GM19397 (cell line): ENCODE measurements around the gene CCNE1.
"Not testable (repeated sequence)": the region's sequence is repeated elsewhere in the genome, so short reads cannot be mapped to it uniquely, and the experiment has no call there.

ENCODE experiments used
- ATAC-seq: cut with Tn5 transposase; IDR thresholded peaks from one replicate; pipeline ENCODE4 v1.9.1; 2021; ENCODE audit warnings: mild to moderate bottlenecking, moderate library complexity; ENCODE audit not compliant: unreplicated experiment

CCNE1 gene

DNA sequence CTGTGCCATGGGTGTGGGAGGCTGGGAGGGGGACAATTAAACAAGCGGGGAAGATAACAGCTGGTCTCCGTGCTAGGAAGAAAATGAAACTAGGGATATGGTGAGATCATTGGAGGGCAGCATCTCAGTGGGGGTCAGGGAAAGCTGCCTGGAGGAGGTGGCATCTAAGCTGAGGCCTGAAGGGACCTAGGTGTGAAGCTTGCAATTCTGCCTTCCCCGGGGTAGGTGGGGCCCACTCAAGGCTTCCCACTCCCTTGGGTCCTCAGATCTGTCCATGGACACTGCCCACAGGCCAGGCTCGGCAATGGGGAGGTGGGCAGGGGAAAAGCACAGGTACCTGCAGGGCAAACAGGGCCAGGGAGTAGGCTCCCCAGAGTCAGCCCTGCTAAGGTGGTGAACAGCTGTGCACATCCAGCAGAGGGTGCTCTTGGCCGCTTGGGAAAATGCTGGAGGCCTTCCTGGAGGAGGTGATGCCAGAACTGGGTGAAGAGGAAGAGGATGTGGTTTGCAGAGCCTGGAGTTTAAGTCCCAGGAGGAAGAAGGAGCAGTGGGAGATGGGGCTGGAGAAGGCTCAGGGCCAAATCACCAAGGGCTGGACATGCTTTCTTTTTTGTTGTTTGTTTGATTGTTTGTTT is 25.7 kb upstream of the CCNE1 start:
- no peak for ATAC-seq

DNA sequence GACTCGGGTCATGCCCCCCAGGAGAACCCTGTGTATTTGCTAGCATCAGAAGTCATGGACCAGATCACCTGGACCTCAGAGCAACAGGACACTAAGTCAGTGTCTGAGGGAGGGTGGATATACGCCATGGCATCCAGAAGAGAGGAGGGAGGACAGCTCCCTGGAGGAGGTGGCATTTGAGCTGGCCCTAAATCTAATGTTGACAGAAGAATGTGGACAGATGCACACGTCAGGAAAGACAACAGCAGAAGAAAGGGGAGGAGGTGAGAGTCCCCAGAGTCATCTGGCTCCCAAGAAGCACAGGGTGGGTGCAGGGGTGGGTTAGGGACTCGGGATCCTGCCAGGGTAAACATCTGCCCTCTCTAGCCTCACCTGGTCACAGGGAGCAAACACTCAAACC is 24.5 kb upstream of the CCNE1 start:
- no peak for ATAC-seq

DNA sequence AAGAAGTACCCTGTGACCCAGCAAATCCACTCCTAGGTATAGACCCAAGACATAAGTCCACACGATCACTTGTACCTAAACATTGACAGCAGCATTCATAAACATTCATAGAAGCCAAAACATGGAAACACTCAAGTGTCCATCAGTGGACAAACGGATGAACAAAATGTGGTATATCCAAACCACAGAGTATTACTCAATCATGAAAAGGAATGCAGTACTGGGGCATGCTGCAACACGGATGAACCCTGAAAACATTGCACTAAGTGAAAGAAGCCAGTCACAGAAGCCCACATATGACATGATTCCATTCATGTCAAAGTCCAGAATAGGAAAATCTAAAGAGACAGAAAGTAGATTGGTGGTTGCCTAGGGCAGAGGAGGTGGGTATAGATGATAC is 22.8 kb upstream of the CCNE1 start:
- ATAC-seq = no peak

DNA sequence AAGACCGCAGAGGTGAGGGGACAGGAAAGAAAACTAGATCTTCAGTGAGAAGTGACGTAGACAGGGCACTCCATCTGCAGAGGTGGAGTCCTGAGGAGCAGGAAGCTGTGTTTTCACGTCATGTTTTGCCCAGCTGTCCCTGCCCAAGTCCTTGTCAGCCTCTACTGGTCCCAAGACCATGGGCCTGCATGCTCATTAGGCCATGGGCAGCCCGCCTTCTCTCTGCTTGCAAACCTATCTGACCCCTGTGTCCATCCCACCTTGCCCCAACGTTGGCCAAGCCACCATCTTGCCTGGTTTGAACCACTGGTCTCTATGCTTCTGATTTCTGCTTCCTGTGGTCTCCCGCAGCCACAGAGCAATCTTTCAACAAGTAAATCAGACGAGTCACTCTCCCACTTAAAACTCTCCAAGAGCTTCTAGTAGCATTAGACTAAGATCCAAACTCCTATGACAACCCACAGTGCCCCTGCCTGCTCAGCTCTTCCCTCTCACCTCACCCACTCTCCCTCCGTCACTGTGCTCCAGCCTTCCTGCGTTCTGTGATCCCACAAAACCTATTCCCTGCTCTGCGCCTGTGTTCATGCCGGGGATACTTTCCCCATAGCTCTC is 18.6 kb upstream of the CCNE1 start:
- no peak for ATAC-seq

DNA sequence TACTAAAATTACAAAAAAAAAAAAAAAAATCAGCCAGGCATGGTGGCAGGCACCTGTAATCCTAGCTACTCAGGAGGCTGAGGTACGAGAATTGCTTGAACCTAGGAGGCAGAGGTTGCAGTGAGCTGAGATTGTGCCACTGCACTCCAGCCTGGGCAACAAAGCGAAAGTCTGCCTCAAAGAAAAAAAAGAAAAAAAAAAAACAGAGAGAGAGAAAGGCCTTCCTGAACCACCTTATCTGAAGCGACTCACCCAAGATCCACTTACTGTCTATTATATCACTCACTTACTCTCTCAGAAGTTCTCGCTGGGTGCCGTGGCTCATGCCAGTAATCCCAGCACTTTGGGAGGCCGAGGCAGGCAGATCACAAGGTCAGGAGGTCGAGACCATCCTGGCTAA is 17.3 kb upstream of the CCNE1 start:
- ATAC-seq = not testable (repeated sequence)

DNA sequence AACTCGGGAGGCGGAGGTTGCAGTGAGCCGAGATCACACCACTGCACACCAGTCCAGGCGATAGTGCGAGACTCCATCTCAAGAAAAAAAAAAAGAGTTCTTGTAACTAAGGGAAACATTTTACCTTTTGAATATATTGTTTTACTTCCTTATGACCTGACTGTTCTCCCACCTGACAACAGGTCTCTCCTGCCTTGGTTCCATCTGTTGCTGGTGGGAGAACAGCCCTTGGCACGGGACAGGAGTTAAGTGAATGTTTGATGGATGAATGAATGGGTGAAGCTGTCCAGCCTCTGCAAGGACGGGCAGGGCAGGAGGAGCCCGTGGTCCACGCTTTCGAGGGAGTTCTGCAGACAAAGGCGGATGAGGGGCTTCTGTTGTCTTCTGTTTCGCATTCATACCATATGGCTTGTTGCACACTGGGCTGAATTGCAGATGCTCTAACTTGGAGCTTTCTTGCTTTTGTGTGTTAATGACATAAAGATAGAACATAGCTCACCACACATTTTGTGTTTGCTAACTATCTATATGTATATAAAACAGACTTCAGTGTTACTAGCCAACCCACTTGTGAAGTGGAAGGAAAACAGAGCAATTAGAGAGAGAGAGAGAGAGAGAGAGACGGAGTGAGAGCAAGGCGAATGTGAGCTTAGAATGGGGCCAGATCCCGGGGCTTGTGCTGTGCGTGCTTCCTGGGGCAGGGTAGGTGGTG is 16.2 kb upstream of the CCNE1 start:
- no peak for ATAC-seq

DNA sequence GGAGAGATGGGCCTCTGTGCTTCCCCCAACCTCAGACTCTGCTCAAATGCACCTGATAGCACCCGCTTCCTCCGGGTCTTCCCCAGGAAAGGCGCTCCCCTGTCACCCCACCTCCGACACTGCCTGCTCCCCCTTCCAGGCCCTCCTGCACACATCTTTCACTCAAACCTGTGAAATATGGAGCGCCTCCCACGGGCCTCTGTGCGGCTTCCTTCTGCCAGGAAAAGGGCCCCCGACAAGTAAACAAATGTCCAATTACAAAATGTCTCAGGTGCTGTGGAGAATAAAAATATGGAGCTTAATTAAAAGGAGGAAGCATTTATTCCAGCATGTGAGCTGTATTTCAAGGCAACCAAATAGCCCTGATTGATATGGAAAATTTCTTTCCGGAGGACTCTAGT is 15.6 kb upstream of the CCNE1 start:
- no peak for ATAC-seq

DNA sequence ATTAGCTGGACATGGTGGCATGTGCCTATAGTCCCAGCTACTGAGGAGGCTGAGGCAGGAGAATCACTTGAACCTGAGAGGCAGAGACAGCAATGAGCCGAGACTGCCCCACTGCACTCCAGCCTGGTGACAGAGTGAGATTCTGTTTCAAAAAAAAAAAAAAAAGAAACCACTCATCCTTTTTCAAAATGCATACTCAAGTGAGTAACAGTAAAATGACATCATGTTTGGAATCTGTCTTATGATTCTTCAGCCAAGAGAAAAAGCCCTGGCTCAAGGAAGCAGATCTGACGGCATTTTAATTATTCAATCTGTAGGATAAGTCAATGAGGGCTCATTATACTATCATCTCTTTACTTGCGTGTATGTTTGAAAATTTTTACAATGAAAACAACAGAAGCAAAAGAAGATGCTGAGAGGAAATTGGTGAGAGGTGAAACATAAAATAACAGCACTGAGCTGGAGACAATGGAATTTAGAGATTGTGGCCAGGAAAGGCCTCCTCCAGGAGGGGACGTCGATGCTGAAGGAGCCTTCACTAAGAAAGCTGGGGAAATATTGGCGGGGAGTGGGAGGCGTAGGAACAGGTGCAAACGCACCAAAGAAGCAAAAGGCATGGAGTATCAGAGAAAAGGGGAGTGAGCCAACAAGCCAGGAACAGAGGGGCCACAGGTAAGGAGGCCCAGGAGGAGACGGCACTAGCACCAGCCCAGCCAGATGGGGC is 12.9 kb upstream of the CCNE1 start:
- ATAC-seq = no peak

DNA sequence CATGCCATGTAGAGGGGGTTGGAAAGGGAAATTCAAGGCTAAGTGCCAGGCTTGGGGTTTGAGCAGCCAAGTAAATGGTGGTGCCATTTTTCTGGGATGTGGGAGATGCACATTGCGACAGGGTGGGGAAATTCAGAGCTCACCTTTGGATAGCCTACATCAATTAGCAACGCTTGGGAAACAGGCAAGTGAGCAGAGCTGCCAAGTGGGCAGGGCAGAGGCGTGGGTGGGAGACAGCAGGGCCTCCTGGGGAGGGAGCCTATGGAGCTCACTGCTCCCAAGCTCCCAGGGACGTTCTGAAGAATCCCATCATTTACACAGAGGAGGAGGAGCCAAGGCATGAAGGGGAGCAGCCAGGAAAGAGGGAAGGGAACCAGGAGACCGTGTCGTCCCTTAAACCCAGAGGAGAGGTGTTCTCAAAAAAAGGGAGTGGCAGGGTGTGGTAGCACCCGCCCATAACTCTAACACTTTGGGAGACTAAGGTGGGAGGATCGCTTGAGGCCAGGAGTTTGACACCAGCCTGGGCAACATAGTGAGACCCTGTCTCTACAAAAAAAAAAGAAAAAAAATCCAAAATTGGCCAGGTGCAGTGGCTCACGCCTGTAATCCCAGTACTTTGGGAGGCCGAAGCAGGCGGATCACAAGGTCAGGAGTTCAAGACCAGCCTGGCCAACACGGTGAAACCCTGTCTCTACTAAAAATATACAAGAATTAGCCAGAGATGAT is 11.5 kb upstream of the CCNE1 start:
- no peak for ATAC-seq

DNA sequence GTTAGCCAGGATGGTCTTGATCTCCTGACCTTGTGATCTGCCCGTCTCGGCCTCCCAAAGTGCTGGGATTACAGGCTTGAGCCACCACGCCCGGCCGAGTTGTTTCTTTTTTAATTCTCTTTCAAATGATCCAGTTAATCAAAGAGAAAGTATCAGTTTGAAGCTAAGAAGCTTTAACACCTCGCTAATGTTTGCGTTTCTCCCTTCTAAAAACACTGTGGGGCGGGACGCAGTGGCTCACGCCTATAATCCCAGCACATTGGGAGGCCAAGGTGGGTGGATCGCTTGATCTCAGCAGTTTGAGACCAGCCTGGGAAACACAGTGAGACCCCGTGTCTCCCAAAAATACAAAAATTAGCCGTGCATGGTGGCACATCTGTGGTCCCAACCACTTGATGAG is 7.8 kb upstream of the CCNE1 start:
- ATAC-seq = not testable (repeated sequence)

DNA sequence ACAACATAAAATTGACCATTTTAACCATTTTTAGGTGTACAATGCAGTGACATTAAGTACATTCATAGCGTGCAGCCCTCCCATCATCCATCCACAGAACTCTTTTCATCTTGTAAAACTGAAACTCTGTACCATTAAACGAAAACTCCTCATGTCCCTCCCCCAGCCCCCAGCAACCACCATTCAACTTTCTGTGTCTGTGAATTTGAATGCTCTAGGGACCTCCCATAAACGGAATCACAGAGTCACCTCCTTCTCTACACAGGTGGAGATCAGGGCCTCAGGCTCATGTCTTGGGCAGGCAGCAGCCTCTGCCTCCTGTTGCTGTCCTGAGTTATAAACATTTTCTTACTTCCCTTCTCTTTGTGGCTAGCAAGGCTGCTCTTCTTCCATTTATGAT is 7.3 kb upstream of the CCNE1 start:
- ATAC-seq = peak; percentile 72

DNA sequence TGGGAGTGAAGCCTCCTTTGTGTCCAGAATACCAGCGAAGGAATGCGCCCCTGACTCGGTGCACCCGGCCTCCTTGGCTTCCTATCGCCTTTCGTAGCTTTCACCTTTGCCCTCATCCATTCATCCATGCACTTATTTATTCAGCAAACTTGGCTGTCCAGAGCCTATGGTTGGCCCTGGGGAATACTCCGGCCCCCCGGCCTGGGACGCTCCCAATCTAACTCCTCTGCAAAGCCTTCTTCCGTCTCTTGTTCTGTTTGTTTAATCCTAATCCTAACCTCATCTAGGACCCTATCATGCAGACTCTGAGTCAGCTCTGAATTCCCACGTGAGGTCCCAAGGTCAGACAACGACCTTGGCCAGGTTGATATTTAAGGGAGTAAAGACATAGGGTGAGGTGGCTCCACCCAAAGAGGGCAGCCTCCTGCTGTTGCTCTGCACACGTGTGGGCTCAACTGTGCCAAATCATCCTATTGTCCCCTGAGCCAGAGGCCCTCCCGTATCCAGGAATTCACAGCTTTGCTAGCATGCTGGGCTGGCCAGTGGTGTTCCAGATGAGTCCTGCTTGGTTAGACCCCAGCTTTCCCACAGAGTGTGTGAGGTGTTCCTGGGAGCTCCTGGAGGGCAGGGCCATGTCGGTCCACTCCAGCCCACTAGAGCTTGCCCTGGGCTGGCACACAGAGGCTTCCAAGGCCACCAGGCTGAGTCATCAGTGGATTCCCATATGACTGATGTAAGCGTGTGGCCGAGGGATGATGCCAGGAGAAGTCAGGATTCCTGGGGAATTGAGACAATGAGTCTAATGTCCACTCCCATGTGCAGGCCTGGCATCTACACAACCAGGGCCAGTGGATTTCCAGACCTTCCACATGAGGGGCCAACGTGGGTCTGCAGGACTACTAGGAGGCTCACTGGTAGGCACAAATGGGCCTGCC is 6.5 kb upstream of the CCNE1 start:
- no peak for ATAC-seq

DNA sequence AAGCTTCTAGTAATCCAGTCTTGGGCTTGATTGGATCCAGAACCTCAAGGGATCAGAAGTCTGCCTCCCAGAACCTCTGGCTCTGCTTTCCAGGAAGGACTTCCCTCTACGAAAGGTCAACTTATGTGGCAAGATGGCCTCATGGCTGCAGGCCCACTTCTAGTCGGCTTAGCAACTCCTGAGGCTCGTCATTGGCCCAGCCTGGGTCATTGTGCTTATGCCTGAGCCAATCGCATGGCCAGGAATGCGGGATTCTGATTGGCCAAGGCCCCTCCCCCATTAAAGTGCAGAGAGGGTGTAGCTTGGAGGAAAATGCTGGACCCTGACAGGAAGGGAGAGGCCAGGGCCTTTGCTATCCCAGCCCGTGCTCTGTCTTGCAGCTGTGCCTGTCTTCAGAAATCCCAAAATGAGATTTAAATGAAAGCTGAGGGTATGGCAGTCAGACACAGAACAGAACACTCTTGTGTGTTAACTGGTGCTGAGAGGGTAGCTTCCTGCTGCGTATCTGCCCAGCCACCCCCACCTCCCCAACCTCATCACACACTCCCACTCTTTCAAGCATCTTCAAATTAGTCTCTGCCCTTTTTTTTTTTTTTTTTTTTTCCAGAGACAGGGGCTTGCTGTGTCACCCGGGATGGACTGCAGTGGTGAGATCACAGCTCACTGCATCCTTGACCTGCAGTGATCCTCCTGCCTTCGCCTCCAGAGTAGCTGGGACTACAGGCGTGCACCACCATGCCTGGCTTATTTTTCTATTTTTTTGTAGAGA is 5.5 kb upstream of the CCNE1 start:
- no peak for ATAC-seq

DNA sequence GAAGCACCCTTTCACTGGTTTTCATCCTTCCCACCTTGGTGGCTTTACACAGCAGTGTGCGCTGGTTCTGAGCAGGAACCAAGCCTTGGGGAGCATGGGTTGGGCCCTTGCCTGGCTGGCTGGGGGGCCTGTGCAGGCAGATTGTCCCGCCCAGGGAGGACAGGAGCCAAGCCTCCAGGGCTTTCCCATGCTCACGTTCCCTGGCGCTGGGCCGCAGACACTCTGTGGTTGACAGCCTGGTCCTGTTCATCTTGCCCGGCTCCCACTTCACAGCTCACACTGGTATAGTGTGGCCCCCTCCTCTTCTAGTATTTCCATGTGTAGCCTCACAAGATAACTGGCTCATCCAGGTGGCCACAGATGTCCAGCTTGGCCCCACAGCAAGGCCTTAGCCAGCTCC is 4.6 kb upstream of the CCNE1 start:
- ATAC-seq = no peak

DNA sequence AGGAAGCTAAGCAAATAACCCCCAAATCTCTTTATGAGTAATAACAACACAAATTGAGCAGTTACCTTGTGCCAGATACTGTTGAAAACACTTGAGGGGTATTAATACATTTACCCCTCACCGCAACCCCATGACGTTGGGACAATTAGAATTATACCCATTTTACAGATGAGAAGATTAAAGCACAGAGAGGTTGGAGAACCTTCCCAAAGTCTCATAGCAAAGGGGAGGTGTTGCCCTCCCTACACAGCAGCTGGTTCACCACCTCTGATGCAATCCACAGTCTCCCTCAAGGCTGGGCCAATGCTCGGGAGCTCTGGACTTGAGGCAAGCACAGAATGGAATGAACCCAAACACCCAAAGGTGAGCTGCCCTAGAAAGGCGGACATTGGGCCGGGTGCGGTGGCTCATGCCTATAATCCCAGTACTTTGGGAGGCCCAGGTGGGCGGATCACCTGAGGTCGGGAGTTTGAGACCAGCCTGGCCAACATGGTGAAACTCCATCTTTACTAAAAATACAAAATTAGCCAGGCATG is 3.9 kb upstream of the CCNE1 start:
- ATAC-seq = no peak

DNA sequence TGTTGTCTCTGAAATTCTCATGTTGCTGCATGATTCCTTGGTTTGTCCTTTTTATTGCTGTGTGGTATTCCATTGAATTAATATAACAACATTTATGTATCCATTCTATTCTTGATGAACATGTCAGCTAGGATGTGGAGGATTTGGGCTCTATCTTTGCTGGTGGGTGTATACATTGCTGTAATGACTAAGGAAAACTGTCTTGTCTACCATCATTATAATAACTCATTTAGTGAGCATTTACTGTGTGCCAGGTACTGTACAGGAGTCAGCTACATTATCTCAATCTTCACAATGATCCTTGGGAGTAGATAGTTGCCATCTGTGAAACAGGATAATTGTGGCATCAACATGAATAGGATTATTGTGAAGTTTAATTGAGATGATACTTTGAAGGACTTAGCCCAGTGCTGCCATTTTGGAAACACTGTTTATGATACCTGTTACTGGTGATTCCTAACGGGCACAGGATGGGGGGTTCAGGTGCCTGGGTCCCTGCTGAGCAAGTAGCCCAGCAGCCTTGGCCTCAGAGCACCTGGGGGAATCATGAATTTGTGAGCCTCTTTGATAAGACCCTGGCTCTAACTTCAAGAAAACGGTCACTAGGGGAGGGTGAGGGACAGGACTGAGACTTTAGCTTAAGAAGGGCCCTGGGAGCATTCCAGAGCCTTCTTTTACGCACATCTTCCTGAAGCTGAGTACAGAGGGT is 1.8 kb upstream of the CCNE1 start:
- no peak for ATAC-seq

DNA sequence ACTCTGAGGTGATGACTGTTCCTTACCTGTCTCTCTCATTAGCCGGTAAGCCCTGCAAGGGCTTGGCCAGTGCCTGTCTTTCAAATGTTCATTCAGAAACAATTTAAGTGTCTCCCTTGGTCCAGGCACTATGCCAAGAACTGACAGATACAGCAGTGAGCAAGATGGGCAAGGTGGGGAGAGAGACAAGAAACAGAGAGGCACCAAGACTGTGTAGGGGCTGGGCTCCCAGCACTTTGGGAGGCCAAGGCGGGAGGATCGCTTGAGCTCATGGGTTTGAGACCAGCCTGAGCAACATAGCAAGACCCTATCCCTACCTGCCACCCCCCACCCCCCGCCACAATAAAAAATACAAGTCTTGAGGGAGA is 1.3 kb upstream of the CCNE1 start:
- no peak for ATAC-seq

DNA sequence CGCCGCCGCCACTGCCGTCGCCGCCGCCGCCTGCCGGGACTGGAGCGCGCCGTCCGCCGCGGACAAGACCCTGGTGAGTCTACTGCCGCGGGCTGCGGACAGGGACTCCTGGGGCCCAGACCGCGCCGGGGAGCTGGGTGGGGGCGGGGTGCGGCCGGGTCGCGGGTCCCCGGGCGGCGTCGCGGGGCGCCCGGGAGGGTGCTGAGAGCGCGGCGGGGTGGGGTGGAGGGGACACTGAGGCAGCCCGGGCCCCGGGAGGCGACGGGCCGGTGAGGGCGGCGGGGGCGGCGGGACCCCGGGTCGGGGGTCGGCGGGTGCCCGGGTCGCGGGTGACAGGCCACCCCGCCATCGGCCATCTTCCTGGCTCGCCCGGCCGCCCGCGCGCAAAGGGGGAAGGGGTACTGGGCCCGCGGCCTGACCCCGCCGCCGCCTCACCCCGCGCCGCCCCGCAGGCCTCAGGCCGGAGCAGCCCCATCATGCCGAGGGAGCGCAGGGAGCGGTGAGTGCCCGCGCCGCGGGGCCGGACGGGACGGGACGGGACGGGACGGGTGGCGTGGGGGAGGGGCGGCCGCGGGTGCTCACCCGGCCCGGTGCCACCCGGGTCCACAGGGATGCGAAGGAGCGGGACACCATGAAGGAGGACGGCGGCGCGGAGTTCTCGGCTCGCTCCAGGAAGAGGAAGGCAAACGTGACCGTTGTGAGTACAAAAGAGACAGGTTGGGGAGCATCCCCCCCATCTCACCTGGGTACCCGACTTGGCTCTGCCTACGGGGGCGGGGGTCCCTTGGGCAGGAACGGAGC is 489 bp downstream of the CCNE1 start:
- ATAC-seq = peak; percentile 20
